ENCODE results near the gene NAPB.
"Not testable (repeated sequence)": the region's sequence is repeated elsewhere in the genome, so short reads cannot be mapped to it uniquely, and the experiment has no call there.

The NAPB gene

DNA sequence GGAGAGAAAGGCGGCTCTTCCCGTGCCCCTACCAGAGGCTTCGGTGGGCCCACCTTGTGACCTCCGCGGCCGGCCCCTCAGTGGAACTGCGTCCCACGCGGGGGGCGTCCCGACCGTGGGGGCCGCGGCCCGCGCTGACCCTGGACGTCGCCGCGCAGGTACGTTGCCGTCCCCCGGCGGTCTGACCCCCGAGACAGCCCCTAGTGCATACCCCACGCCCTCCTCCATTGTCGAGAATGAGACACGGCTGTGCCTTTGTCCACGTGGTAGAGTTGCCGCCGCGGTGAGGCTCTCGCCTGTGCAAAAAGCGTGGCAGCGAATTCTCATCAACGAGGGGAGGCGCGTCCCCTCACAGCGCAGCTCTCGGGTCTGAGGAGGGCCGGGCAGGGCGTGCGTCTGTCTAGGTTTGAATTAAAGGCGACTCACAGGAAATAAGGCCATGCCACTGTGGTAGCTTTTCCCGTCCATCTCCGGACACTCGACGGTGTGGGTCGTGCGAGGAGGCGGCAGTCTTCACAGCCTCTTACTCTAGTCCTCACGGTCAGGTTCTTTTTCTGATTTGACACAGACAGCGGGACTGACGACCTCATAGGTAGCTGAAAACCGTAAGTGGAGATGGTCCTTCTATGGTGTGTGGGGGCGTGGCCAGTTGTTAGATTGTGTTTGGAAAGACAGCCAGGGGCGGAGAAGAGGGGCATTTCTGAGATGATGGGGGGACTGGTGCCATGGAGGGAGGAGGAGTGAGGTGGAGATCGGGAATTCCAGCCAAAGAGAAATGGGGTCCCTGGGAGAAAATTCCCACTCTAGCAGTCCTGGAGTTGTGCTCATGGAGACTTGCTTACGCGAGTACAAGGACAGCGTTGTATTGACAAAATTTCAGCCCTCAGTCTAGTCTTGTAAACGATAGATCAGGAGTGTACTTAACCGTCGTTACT lies 70.1 kb downstream of the NAPB start:
- Histone ChIP-seq H3K27me3 (no peaks in the 10 kb centered on the region), H3K36me3 (peaks cover 18% of the 10 kb centered on the region), H3K9me3 (no peaks in the 10 kb centered on the region), H3K4me3 (ENCODE audit: low read depth, low read length) (peak overlapping the region; percentile 98), H3K4me1 (no peaks in the 10 kb centered on the region)
- TF ChIP-seq CTCF (IDR thresholded peaks at IDR 0.05; ENCODE audit: low read depth, low read length) = no peak
- peak; percentile 48 for DNase-seq

GRCh38 chr20:23350196-23350903 lies 70.9 kb downstream of the NAPB start, which contains the start of gene NXT1:
Gene NXT1 (plus strand): TSS chr20:23350791. CDS start chr20:23354042, 3,251 bp downstream.
- Histone ChIP-seq H3K27me3 (no peaks in the 10 kb centered on the region), H3K36me3 (peaks cover 17% of the 10 kb centered on the region), H3K4me3 (ENCODE audit: low read depth, low read length) (peak within 1 kb of the TSS; percentile 98), H3K9me3 (no peaks in the 10 kb centered on the region), H3K4me1 (no peaks in the 10 kb centered on the region)
- TF ChIP-seq CTCF (IDR thresholded peaks at IDR 0.05; ENCODE audit: low read depth, low read length) = no peak
- DNase-seq = peak; percentile 94

GRCh38 chr20:23349338-23350195 lies 71.7 kb downstream of the NAPB start:
- Histone ChIP-seq H3K36me3 (peaks cover 9% of the 10 kb centered on the region; the same call in 1 of the 2 replicates), H3K4me1 (no peaks in the 10 kb centered on the region), H3K27me3 (no peaks in the 10 kb centered on the region), H3K9me3 (no peaks in the 10 kb centered on the region), H3K4me3 (ENCODE audit: low read depth, low read length) (peak overlapping the region; percentile 98)
- peak; percentile 57 for TF ChIP-seq CTCF (IDR thresholded peaks at IDR 0.05; ENCODE audit: low read depth, low read length)
- peak; percentile 79 for DNase-seq

DNA sequence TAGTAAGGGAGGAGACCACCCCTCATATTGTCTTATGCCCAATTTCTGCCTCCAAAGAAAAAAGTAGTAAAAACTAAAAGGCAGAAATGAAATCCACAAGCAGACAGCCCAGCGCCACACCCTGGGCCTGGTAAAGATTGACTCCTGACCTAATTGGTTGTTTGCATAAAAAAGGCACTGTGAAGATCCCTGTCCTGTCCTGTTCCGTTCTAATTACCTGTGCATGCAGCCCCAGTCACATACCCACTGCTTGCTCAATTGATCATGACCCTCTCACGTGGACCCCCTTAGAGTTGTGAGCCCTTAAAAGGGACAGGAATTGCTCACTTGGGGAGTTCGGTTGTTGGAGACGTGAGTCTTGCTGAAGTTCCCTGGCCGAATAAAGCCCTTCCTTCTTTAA lies 72.8 kb downstream of the NAPB start:
- H3K27me3 ChIP-seq; DNase-seq; H3K4me3 ChIP-seq (ENCODE audit: low read depth, low read length); H3K36me3 ChIP-seq; H3K9me3 ChIP-seq; H3K4me1 ChIP-seq: not testable (repeated sequence)

- Histone ChIP-seq H3K36me3 (no peaks in the 10 kb centered on the region), H3K4me3 (ENCODE audit: low read depth, low read length) (no peak overlapping the region), H3K9me3 (no peaks in the 10 kb centered on the region), H3K4me1 (no peaks in the 10 kb centered on the region), H3K27me3 (no peaks in the 10 kb centered on the region)
- TF ChIP-seq CTCF (IDR thresholded peaks at IDR 0.05; ENCODE audit: low read depth, low read length) = no peak
- DNase-seq = no peak
These were observed 73.5 kb downstream of the NAPB start for GRCh38 chr20:23347791-23348190.

DNA sequence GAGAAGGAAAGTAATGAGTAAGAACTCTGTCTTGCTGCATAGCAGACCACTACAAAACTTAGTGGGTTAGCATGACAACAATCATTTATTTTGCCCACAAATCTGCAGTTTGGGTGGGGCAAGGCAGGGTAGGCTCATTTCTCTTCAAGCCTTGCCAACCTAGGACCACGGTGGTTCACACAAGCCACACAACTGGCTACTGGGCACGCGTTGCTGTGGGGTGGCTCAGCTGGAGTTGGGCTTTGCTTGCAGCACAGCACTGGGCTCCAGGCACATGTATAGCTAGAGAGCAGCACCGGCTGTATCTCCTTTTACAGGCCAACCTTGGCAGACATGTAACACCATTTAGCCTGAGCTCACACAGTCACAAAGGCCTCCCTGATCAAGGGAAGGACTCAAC lies 75.3 kb downstream of the NAPB start:
- TF ChIP-seq CTCF (IDR thresholded peaks at IDR 0.05; ENCODE audit: low read depth, low read length) = no peak
- DNase-seq = no peak
- H3K9me3 ChIP-seq = no peaks in the 10 kb centered on the region
- H3K36me3 ChIP-seq = no peaks in the 10 kb centered on the region
- peaks cover 2% of the 10 kb centered on the region; the same call in 1 of the 2 replicates for H3K27me3 ChIP-seq
- no peak overlapping the region for H3K4me3 ChIP-seq (ENCODE audit: low read depth, low read length)
- no peaks in the 10 kb centered on the region for H3K4me1 ChIP-seq

Measured in BE2C (cell line).